HepG2 (cell line): ENCODE data around the gene DNAJA3. TPM values are rescaled to one million over a fixed set of nuclear protein-coding genes. Genes with fewer than 3 reads are reported as not detected.

Experiments used
- MEIS1 ChIP-seq: sonication (generic); formaldehyde crosslinking; IDR thresholded peaks from 2 replicates; pipeline ENCODE4 v1.9.0; 2021; ENCODE audit warnings: mild to moderate bottlenecking, missing genetic modification reagents, moderate library complexity, borderline replicate concordance
- MLLT10 ChIP-seq: sonication (generic); formaldehyde crosslinking; IDR thresholded peaks from 2 replicates; pipeline ENCODE4 v1.4.0; 2020; ENCODE audit warnings: missing genetic modification reagents
- NFE2L1 ChIP-seq: sonication (generic); formaldehyde crosslinking; IDR thresholded peaks from 2 replicates; pipeline ENCODE4 v1.4.0; 2020; ENCODE audit warnings: missing genetic modification reagents, mild to moderate bottlenecking, borderline replicate concordance
- SRSF4 ChIP-seq: fragments of 200-400 bp; formaldehyde crosslinking; IDR thresholded peaks from one replicate; pipeline ENCODE4 v1.6.1; 2018; ENCODE audit warnings: mild to moderate bottlenecking, low read depth, low read length, moderate library complexity; ENCODE audit not compliant: poor library complexity, severe bottlenecking
- ZNF180 ChIP-seq: sonication (generic); formaldehyde crosslinking; IDR thresholded peaks from 2 replicates; pipeline ENCODE4 v1.4.0; 2020; ENCODE audit warnings: low read depth, missing genetic modification reagents, borderline replicate concordance
- ZNF234 ChIP-seq: sonication (generic); formaldehyde crosslinking; conservative IDR thresholded peaks from 2 replicates; pipeline ENCODE4 v1.5.1; 2020; ENCODE audit warnings: mild to moderate bottlenecking, missing genetic modification reagents
- ZNF343 ChIP-seq: sonication (generic); formaldehyde crosslinking; IDR thresholded peaks from 2 replicates; pipeline ENCODE4 v1.4.0; 2020; ENCODE audit warnings: mild to moderate bottlenecking, missing genetic modification reagents
- ZNF776 ChIP-seq: sonication (generic); formaldehyde crosslinking; IDR thresholded peaks from 2 replicates; pipeline ENCODE4 v1.4.0; 2020; ENCODE audit warnings: mild to moderate bottlenecking, missing genetic modification reagents
- ZNF788 ChIP-seq: sonication (generic); formaldehyde crosslinking; IDR thresholded peaks from 2 replicates; pipeline ENCODE4 v1.5.0; 2020; ENCODE audit warnings: mild to moderate bottlenecking, missing genetic modification reagents, borderline replicate concordance
- ZSCAN12 ChIP-seq: sonication (generic); formaldehyde crosslinking; IDR thresholded peaks from 2 replicates; pipeline ENCODE4 v1.9.0; 2021; ENCODE audit warnings: mild to moderate bottlenecking, missing genetic modification reagents
- polyA plus RNA-seq, 8 experiments: library from polyadenylated mRNA; depleted of rRNA in 3 of 8; stranded (reverse) in 7 of 8; unstranded in 1 of 8; fragments of >200 nt; fragmentation: Illumina TruSeq in 4 of 8; extraction: Trizol in 4 of 8; gene quantifications; 2 replicates each; pipeline versions ENCODE4 v1.2.1 to v1.2.3, GENCODE V29; 2011 to 2016; ENCODE audit warnings: low read depth in 4 of 8, missing spikeins in 1 of 8, mixed read lengths in 1 of 8; ENCODE audit not compliant: insufficient read depth in 1 of 8
- total RNA-seq, 5 experiments: library from RNA; depleted of rRNA; stranded (reverse); fragments of >200 nt; fragmentation: Illumina TruSeq; extraction: Trizol; gene quantifications; 2 replicates each; pipeline ENCODE4 v1.2.3, GENCODE V29; 2016; ENCODE audit warnings: low read depth in 1 of 5
- TF ChIP-seq, protein P1 (sequence below): sonication (generic); formaldehyde crosslinking; IDR thresholded peaks from 2 replicates; pipeline ENCODE4 v1.4.0; 2020; ENCODE audit warnings: mild to moderate bottlenecking, missing genetic modification reagents
- TF ChIP-seq, protein P2 (sequence below): sonication (generic); formaldehyde crosslinking; IDR thresholded peaks from 2 replicates; pipeline ENCODE4 v1.8.0; 2023; ENCODE audit warnings: mild to moderate bottlenecking, missing genetic modification reagents
- TF ChIP-seq, protein P3 (sequence below): sonication (generic); formaldehyde crosslinking; IDR thresholded peaks from 2 replicates; pipeline ENCODE4 v1.9.0; 2021; ENCODE audit warnings: missing genetic modification reagents, borderline replicate concordance

The DNAJA3 gene
- total and polyA plus RNA-seq, 2 of the 13 experiments (the other 11 are each of a cell fraction or from before 2014, with no cell fraction given), result 77.0 to 83.3 TPM

DNA sequence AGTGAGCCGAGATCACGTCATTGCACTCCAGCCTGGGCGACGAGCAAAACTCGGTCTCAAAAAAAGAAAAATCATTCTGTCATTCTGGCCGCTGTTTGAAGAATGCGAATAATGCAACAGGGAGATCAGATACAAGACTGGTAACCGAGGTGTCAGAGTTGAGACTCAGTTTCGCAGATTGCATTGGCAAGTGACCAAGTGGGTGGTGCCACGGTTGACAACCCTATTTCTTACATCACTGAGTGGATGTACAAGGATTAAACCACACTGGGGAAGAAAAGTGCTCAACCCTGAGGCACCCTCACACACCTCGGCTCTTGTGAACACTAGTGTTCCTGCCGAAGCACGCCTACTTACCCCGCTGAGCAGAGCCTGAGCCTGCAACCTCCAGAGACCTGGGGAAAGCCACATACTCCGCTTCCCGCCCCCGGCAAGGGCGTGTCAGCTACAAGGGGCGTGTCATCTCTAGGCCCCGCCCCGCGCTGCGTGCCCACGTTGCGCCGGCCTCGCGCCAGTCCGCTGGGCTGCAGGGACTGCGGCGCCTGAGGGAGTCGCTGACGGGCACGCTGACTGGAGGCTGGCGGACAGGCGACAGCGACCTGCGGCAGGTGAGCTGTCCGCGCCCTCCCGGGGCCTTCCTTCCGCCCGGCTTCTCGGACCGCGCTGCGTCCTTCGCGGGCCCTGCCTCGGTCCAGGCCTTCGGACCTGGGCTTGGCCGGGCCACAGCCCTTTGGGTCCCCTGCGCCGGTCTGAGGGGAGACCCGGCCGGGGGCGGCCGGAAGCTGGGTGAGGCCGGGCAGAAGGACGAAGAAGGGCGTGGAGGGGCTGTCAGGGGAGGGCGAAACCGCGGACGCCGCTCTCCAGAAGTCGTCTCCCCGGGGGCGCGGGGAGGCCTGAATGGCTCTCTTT is 50.5 kb downstream of the DNAJA3 start, which contains the start of gene HMOX2 (continued):
- TF ChIP-seq, protein P1, sequence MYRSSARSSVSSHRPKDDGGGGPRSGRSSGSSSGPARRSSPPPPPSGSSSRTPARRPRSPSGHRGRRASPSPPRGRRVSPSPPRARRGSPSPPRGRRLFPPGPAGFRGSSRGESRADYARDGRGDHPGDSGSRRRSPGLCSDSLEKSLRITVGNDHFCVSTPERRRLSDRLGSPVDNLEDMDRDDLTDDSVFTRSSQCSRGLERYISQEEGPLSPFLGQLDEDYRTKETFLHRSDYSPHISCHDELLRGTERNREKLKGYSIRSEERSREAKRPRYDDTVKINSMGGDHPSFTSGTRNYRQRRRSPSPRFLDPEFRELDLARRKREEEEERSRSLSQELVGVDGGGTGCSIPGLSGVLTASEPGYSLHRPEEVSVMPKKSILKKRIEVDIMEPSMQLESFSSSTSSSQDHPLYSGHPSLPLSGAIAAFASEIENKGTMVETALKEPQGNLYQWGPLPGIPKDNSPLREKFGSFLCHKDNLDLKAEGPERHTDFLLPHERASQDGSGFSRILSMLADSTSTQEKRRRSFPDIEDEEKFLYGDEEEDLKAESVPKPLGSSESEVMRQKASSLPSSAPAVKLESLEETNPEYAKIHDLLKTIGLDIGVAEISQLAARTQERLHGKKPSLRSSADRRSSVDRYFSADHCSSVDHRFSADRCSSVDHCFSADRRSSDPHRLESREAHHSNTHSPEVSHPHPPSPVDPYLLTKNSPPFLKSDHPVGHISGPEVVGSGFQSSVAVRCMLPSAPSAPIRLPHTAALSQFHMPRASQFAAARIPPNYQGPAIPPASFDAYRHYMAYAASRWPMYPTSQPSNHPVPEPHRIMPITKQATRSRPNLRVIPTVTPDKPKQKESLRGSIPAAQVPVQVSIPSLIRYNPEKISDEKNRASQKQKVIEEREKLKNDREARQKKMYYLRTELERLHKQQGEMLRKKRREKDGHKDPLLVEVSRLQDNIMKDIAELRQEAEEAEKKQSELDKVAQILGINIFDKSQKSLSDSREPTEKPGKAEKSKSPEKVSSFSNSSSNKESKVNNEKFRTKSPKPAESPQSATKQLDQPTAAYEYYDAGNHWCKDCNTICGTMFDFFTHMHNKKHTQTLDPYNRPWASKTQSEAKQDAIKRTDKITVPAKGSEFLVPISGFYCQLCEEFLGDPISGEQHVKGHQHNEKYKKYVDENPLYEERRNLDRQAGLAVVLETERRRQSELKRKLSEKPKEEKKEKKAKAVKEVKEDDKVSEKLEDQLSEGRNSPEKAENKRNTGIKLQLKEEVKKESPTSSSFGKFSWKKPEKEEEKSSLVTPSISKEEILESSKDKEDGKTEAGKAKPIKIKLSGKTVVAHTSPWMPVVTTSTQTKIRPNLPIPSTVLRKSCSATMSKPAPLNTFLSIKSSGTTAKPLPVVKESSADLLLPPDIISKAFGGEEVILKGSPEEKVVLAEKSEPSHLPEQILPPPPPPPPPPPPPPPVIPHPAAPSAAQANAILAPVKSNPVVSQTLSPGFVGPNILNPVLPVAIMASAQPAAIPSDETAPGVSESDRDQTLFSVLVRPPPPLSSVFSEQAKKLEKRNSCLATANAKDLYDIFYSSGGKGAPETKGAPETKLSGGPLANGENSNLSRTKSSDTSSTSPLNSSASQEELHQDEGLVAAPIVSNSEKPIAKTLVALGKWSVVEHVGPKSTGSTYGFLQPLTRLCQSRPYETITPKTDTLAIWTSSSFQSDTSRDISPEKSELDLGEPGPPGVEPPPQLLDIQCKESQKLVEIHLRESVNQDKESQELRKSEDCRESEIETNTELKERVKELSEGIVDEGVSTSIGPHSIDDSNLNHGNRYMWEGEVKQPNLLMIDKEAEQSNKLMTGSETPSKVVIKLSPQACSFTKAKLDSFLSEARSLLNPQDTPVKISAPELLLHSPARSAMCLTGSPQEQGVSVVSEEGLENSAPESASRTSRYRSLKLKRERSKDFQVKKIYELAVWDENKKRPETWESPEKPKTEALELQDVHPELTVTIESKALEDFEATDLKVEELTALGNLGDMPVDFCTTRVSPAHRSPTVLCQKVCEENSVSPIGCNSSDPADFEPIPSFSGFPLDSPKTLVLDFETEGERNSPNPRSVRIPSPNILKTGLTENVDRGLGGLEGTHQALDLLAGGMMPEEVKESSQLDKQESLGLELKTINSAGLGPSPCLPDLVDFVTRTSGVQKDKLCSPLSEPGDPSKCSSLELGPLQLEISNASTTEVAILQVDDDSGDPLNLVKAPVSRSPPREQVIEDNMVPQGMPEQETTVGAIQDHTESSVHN (CRISPR knock-in tag), result no peak
- TF ChIP-seq MEIS1 (CRISPR knock-in tag) (peak; percentile 93; the same call in 1 of the 2 replicates), ZNF180 (CRISPR knock-in tag) (no peak), ZNF234 (CRISPR knock-in tag) (no peak; the same call in 1 of the 2 replicates), MLLT10 (no peak), ZNF343 (CRISPR knock-in tag) (peak; percentile 46; the same call in 1 of the 2 replicates), SRSF4 (no peak), ZSCAN12 (CRISPR knock-in tag) (no peak), ZNF788 (CRISPR knock-in tag) (peak; percentile 86), NFE2L1 (no peak), ZNF776 (CRISPR knock-in tag) (peak; percentile 75; the same call in 1 of the 2 replicates)
- TF ChIP-seq, protein P2, sequence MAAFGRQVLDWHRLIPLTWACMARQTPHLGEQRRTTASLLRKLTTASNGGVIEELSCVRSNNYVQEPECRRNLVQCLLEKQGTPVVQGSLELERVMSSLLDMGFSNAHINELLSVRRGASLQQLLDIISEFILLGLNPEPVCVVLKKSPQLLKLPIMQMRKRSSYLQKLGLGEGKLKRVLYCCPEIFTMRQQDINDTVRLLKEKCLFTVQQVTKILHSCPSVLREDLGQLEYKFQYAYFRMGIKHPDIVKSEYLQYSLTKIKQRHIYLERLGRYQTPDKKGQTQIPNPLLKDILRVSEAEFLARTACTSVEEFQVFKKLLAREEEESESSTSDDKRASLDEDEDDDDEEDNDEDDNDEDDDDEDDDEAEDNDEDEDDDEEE (CRISPR knock-in tag), result 0 out of 2 replicates have a peak, but pooled peaks have one; percentile 25
- TF ChIP-seq, protein P3, sequence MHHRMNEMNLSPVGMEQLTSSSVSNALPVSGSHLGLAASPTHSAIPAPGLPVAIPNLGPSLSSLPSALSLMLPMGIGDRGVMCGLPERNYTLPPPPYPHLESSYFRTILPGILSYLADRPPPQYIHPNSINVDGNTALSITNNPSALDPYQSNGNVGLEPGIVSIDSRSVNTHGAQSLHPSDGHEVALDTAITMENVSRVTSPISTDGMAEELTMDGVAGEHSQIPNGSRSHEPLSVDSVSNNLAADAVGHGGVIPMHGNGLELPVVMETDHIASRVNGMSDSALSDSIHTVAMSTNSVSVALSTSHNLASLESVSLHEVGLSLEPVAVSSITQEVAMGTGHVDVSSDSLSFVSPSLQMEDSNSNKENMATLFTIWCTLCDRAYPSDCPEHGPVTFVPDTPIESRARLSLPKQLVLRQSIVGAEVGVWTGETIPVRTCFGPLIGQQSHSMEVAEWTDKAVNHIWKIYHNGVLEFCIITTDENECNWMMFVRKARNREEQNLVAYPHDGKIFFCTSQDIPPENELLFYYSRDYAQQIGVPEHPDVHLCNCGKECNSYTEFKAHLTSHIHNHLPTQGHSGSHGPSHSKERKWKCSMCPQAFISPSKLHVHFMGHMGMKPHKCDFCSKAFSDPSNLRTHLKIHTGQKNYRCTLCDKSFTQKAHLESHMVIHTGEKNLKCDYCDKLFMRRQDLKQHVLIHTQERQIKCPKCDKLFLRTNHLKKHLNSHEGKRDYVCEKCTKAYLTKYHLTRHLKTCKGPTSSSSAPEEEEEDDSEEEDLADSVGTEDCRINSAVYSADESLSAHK (CRISPR knock-in tag), result no peak
